ENCODE measurements around the gene SMARCA2.

- TF ChIP-seq CTCF (IDR thresholded peaks at IDR 0.05) (no peak), POLR2A (IDR thresholded peaks at IDR 0.05) (no peak)
Observed at GRCh38 chr9:2208465-2208864, 193.3 kb downstream of the SMARCA2 start.

All from testis (tissue), 2 donors.